BJ (cell line): ENCODE data around the gene TCF12. TPM values are rescaled to one million over a fixed set of nuclear protein-coding genes. Genes with fewer than 3 reads are reported as not detected.
"Not testable (repeated sequence)": the region's sequence is repeated elsewhere in the genome, so short reads cannot be mapped to it uniquely, and the experiment has no call there.

Experiments used
- CTCF ChIA-PET: fragments of 350-600 bp; formaldehyde crosslinking; extraction: SDS; loops from one replicate; lab custom pipeline; 2021; ENCODE audit warnings: antibody characterized with exemption, inconsistent platforms; lab: Yijun Ruan, JAX
- POLR2A ChIA-PET: fragments of 300-600 bp; sonication (Branson Sonifier 250); formaldehyde crosslinking; extraction: SDS; loops from one replicate; lab custom pipeline; 2021; ENCODE audit warnings: antibody characterized with exemption; lab: Charles Lee
- DNase-seq: peaks from one replicate; pipeline ENCODE4 v3.0.0-alpha.2; 2011; ENCODE audit warnings: low read depth
- H3K27me3 ChIP-seq: 2 replicates; pipeline ENCODE4 v1.6.0; 2011; ENCODE audit warnings: low read length; ENCODE audit not compliant: control insufficient read depth, insufficient read depth
- H3K36me3 ChIP-seq: 2 replicates; pipeline ENCODE4 v1.5.1; 2011; ENCODE audit warnings: low read length; ENCODE audit not compliant: control insufficient read depth, insufficient read depth
- H3K4me3 ChIP-seq: 2 replicates; pipeline ENCODE4 v1.5.1; 2011; ENCODE audit warnings: low read depth, mild to moderate bottlenecking, control low read depth, low read length
- CTCF ChIP-seq: IDR thresholded peaks from 2 replicates; pipeline ENCODE4 v1.5.1; 2011; ENCODE audit warnings: low read depth, mild to moderate bottlenecking, control low read depth, inconsistent platforms, low read length, moderate library complexity; ENCODE audit not compliant: insufficient read depth
- polyA plus RNA-seq: library from polyadenylated mRNA; depleted of rRNA; stranded (reverse); fragments of >200 nt; gene quantifications from 2 replicates; pipeline ENCODE4 v1.2.3, GENCODE V29; 2011

TCF12 gene
- polyA plus RNA-seq, 1 experiment, result 134 TPM

GRCh38 chr15:57005244-57005643 is 86.8 kb downstream of the TCF12 start:
- H3K27me3 ChIP-seq, result no peaks in the 10 kb centered on the region
- TF ChIP-seq CTCF, result no peak

GRCh38 chr15:57007797-57008196 is 89.4 kb downstream of the TCF12 start:
- DNase-seq, POLR2A ChIA-PET, CTCF ChIA-PET, H3K27me3 ChIP-seq, H3K36me3 ChIP-seq, H3K4me3 ChIP-seq: not testable (repeated sequence)

More at GRCh38 chr15:57005244-57005643, 86.8 kb downstream of the TCF12 start:
- Histone ChIP-seq H3K4me3 (no peak overlapping the region), H3K36me3 (no peaks in the 10 kb centered on the region)
- no peak for DNase-seq
- POLR2A ChIA-PET, result no interaction called here
- CTCF ChIA-PET, result no interaction called here

- H3K27me3 ChIP-seq, result no peaks in the 10 kb centered on the region
- POLR2A ChIA-PET, result no interaction called here
- TF ChIP-seq CTCF, result no peak
- CTCF ChIA-PET, result no interaction called here
- no peak for DNase-seq
- no peaks in the 10 kb centered on the region for H3K36me3 ChIP-seq
- no peak overlapping the region for H3K4me3 ChIP-seq
Observed at GRCh38 chr15:57010724-57011123, 92.3 kb downstream of the TCF12 start.

GRCh38 chr15:57012556-57012955 is 94.1 kb downstream of the TCF12 start:
- DNase-seq, result no peak
- H3K27me3 ChIP-seq, result no peaks in the 10 kb centered on the region
- no peaks in the 10 kb centered on the region for H3K36me3 ChIP-seq
- no peak overlapping the region for H3K4me3 ChIP-seq
- no peak for TF ChIP-seq CTCF
- ChIA-PET CTCF (no interaction called here), POLR2A (no interaction called here)

- CTCF ChIA-PET, POLR2A ChIA-PET, DNase-seq, H3K4me3 ChIP-seq, H3K36me3 ChIP-seq, H3K27me3 ChIP-seq: not testable (repeated sequence)
Observed at GRCh38 chr15:57014896-57015295, 96.5 kb downstream of the TCF12 start.

- DNase-seq, result no peak
- Histone ChIP-seq H3K27me3 (no peaks in the 10 kb centered on the region), H3K4me3 (no peak overlapping the region), H3K36me3 (no peaks in the 10 kb centered on the region)
- CTCF ChIA-PET, result no interaction called here
- TF ChIP-seq CTCF, result no peak
- POLR2A ChIA-PET, result no interaction called here
Observed at GRCh38 chr15:57015360-57015759, 96.9 kb downstream of the TCF12 start.
